HG02938 (cell line): ENCODE results near the gene EGLN1.

ENCODE experiments used
- ATAC-seq: cut with Tn5 transposase; IDR thresholded peaks from one replicate; pipeline ENCODE4 v1.9.1; 2021; ENCODE audit warnings: mild to moderate bottlenecking, moderate library complexity; ENCODE audit not compliant: unreplicated experiment

EGLN1 gene

GRCh38 chr1:231422798-231423309 lies 767 bp upstream of the EGLN1 start:
- ATAC-seq, result no peak

- no peak for ATAC-seq
Observed at GRCh38 chr1:231421546-231421970, 529 bp downstream of the EGLN1 start.

- ATAC-seq, result peak; percentile 7
Observed at GRCh38 chr1:231420959-231421545, 1.0 kb downstream of the EGLN1 start.

GRCh38 chr1:231420299-231420958 lies 1.7 kb downstream of the EGLN1 start:
- no peak for ATAC-seq

- no peak for ATAC-seq
Observed at GRCh38 chr1:231419738-231420298, 2.3 kb downstream of the EGLN1 start.

GRCh38 chr1:231419147-231419546 lies 2.9 kb downstream of the EGLN1 start:
- no peak for ATAC-seq

- no peak for ATAC-seq
Observed at GRCh38 chr1:231418741-231419107, 3.4 kb downstream of the EGLN1 start.

GRCh38 chr1:231418101-231418740 lies 3.9 kb downstream of the EGLN1 start:
- no peak for ATAC-seq

GRCh38 chr1:231417513-231417912 lies 4.6 kb downstream of the EGLN1 start:
- ATAC-seq, result no peak

GRCh38 chr1:231416901-231417300 lies 5.2 kb downstream of the EGLN1 start:
- ATAC-seq, result no peak

GRCh38 chr1:231415018-231415583 lies 7.0 kb downstream of the EGLN1 start:
- no peak for ATAC-seq

- ATAC-seq, result no peak
Observed at GRCh38 chr1:231414260-231415016, 7.6 kb downstream of the EGLN1 start.

- ATAC-seq, result no peak
Observed at GRCh38 chr1:231413749-231414082, 8.4 kb downstream of the EGLN1 start.

- no peak for ATAC-seq
Observed at GRCh38 chr1:231411036-231411531, 11.0 kb downstream of the EGLN1 start.

GRCh38 chr1:231410036-231410612 lies 12.0 kb downstream of the EGLN1 start:
- ATAC-seq, result no peak

GRCh38 chr1:231408528-231409094 lies 13.5 kb downstream of the EGLN1 start:
- no peak for ATAC-seq

- ATAC-seq, result peak; percentile 58
Observed at GRCh38 chr1:231407547-231408396, 14.3 kb downstream of the EGLN1 start.

- no peak for ATAC-seq
Observed at GRCh38 chr1:231407049-231407448, 15.0 kb downstream of the EGLN1 start.

- ATAC-seq, result no peak
Observed at GRCh38 chr1:231404318-231404717, 17.8 kb downstream of the EGLN1 start.
